Peyer's patch (tissue), 4 donors: ENCODE data around the gene MYEOV. TPM values are rescaled to one million over a fixed set of nuclear protein-coding genes. Genes with fewer than 3 reads are reported as not detected.

Experiments
- DNase-seq, 3 donors: peaks; one replicate each; pipeline ENCODE4 v3.0.0-alpha.2; 2017 to 2019
- H3K27ac ChIP-seq, 4 donors: fragments of 200-600 bp; sonication (generic); one replicate each; pipeline ENCODE4 v1.5.1; 2016 to 2019
- H3K27me3 ChIP-seq, 2 donors: fragments of 200-600 bp; sonication (generic); one replicate each; pipeline ENCODE4 v1.5.1; 2019
- H3K36me3 ChIP-seq, 3 donors: fragments of 200-600 bp; sonication (generic); one replicate each; pipeline ENCODE4 v1.5.1; 2016 to 2019
- H3K4me1 ChIP-seq, 4 donors: fragments of 200-600 bp; sonication (generic); one replicate each; pipeline ENCODE4 v1.5.1; 2016 to 2019
- H3K4me3 ChIP-seq, 4 donors: fragments of 200-600 bp; sonication (generic); 1 replicate in 3 of 4; 2 replicates in 1 of 4; pipeline ENCODE4 v1.5.1; 2016 to 2019; ENCODE audit warnings: mild to moderate bottlenecking in 1 of 4
- H3K9me3 ChIP-seq, 4 donors: fragments of 200-600 bp; sonication (generic); one replicate each; pipeline ENCODE4 v1.5.1; 2016 to 2019; ENCODE audit warnings: mild to moderate bottlenecking in 1 of 4
- POLR2A ChIP-seq, 2 donors: fragments of 450-650 bp; IDR thresholded peaks; one replicate each; pipeline ENCODE4 v1.5.1; 2017; ENCODE audit warnings: antibody characterized with exemption in 2 of 2, mild to moderate bottlenecking in 2 of 2, moderate library complexity in 2 of 2
- total RNA-seq, 4 donors: library from RNA; depleted of rRNA; stranded (reverse); fragments of >200 nt; gene quantifications; one replicate each; pipeline ENCODE4 v1.1.0, GENCODE V29; 2016
- TF ChIP-seq, protein P1 (sequence below), 6 experiments: fragments of 450-650 bp in 4 of 6; fragments of 200-600 bp in 2 of 6; sonication (generic) in 1 of 6; IDR thresholded peaks; one replicate each; pipeline ENCODE4 v1.5.1; 2017 to 2019; ENCODE audit warnings: antibody characterized with exemption in 6 of 6, mild to moderate bottlenecking in 3 of 6, moderate library complexity in 1 of 6

Gene MYEOV
- total RNA-seq, 4 donors from 2014 or later, result 0.53 TPM; not detected in 3

- H3K4me1 ChIP-seq, result peaks cover 0 to 16% (median 4%) of the 10 kb centered on the region in 4 donors
- TF ChIP-seq POLR2A (IDR thresholded peaks at IDR 0.05), result peak; percentile 25 to 48
- TF ChIP-seq, protein P1, sequence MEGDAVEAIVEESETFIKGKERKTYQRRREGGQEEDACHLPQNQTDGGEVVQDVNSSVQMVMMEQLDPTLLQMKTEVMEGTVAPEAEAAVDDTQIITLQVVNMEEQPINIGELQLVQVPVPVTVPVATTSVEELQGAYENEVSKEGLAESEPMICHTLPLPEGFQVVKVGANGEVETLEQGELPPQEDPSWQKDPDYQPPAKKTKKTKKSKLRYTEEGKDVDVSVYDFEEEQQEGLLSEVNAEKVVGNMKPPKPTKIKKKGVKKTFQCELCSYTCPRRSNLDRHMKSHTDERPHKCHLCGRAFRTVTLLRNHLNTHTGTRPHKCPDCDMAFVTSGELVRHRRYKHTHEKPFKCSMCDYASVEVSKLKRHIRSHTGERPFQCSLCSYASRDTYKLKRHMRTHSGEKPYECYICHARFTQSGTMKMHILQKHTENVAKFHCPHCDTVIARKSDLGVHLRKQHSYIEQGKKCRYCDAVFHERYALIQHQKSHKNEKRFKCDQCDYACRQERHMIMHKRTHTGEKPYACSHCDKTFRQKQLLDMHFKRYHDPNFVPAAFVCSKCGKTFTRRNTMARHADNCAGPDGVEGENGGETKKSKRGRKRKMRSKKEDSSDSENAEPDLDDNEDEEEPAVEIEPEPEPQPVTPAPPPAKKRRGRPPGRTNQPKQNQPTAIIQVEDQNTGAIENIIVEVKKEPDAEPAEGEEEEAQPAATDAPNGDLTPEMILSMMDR (IDR thresholded peaks at IDR 0.05), result no peak
- H3K9me3 ChIP-seq, result no peaks in the 10 kb centered on the region
- peak overlapping the region in 2 of 4 donors; percentile 64 to 90 for H3K27ac ChIP-seq
- peak overlapping the region in 1 of 4 donors; percentile 19 for H3K4me3 ChIP-seq
- DNase-seq, result peak in 2 of 3 donors; percentile 91 to 93
- H3K36me3 ChIP-seq, result no peaks in the 10 kb centered on the region
- no peaks in the 10 kb centered on the region for H3K27me3 ChIP-seq
Measured at GRCh38 chr11:69287968-69288882, 5.7 kb upstream of the MYEOV start.

- DNase-seq, result no peak
- no peaks in the 10 kb centered on the region for H3K9me3 ChIP-seq
- H3K27me3 ChIP-seq, result no peaks in the 10 kb centered on the region
- H3K27ac ChIP-seq, result peak overlapping the region in 2 of 4 donors; percentile 64 to 90
- peaks cover 0 to 22% (median 6%) of the 10 kb centered on the region in 4 donors for H3K4me1 ChIP-seq
- H3K36me3 ChIP-seq, result no peaks in the 10 kb centered on the region
- peak overlapping the region in 1 of 4 donors; percentile 19 for H3K4me3 ChIP-seq
- no peak for TF ChIP-seq POLR2A (IDR thresholded peaks at IDR 0.05)
- TF ChIP-seq, protein P1 (IDR thresholded peaks at IDR 0.05), result no peak
Measured at GRCh38 chr11:69288883-69289242, 5.1 kb upstream of the MYEOV start.

DNA sequence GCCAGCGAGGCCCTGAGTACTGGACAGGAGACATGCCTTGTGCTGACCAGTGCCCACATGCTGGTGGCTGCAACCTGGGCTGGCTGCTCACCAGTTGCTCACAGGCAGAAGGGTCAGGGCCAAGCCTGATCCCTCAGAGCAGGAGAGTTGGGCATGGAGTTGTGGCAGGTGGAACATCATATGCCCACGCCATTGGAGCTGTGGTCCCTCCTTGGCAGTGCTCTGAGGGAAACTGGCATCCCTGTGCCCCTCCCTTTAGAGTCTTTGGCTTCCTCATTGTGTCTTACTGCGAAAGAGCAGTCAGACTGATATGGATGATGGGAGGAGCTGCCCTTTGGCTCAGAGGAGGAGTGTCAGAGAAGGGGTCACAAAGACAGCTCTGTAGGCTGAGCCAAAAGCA, 3.1 kb upstream of the MYEOV start:
- Histone ChIP-seq H3K27me3 (no peaks in the 10 kb centered on the region), H3K4me3 (no peak overlapping the region), H3K9me3 (no peaks in the 10 kb centered on the region), H3K27ac (no peak overlapping the region), H3K4me1 (peaks cover 3 to 30% (median 8%) of the 10 kb centered on the region in 4 donors), H3K36me3 (no peaks in the 10 kb centered on the region)
- DNase-seq, result peak in 1 of 3 donors; percentile 57
- TF ChIP-seq, protein P1 (IDR thresholded peaks at IDR 0.05), result no peak
- peak in 1 of 2 donors; percentile 40 for TF ChIP-seq POLR2A (IDR thresholded peaks at IDR 0.05)

GRCh38 chr11:69291459-69292110, 2.4 kb upstream of the MYEOV start:
- Histone ChIP-seq H3K27ac (no peak overlapping the region), H3K27me3 (no peaks in the 10 kb centered on the region), H3K4me3 (no peak overlapping the region), H3K36me3 (no peaks in the 10 kb centered on the region), H3K4me1 (peaks cover 11 to 38% (median 12%) of the 10 kb centered on the region in 4 donors), H3K9me3 (no peaks in the 10 kb centered on the region)
- no peak for DNase-seq
- TF ChIP-seq, protein P1 (IDR thresholded peaks at IDR 0.05), result no peak
- TF ChIP-seq POLR2A (IDR thresholded peaks at IDR 0.05), result no peak

DNA sequence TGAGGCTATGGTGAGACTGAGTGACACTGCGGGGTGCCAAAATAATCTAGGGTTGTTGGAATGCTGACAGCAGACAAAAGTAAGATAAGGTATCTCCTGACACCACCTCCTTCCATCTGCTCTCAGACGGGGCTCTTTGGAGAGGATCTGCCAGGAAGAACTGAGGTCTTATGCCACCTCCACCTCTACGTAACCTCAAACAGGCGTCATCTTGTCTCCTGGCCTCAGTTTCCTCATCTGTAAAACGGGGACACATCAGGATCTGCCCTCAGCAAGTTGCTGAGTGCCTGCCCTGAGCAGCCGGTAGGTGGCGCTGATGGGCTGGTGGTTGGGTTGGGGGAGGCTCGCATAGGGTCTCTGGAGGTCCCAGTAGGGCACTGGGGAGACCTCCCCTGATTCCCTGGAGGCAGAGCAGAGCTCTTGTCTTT, 1.7 kb upstream of the MYEOV start:
- TF ChIP-seq, protein P1 (IDR thresholded peaks at IDR 0.05), result peak; percentile 61 to 81 (median 66)
- TF ChIP-seq POLR2A (IDR thresholded peaks at IDR 0.05), result no peak
- Histone ChIP-seq H3K27me3 (no peaks in the 10 kb centered on the region), H3K36me3 (no peaks in the 10 kb centered on the region), H3K27ac (no peak overlapping the region), H3K9me3 (no peaks in the 10 kb centered on the region), H3K4me3 (no peak overlapping the region), H3K4me1 (peaks cover 16 to 44% (median 17%) of the 10 kb centered on the region in 4 donors)
- peak in 2 of 3 donors; percentile 49 to 65 for DNase-seq
